ENCODE measurements around the gene PODXL2.

GRCh38 chr3:127652246-127652995 lies 23.4 kb downstream of the PODXL2 start:
- TF ChIP-seq CTCF (IDR thresholded peaks at IDR 0.05; ENCODE audit: insufficient read depth, low read length) (peak; percentile 71), POLR2AphosphoS5 (IDR thresholded peaks at IDR 0.05; ENCODE audit: low read depth) (no peak), GABPA (IDR thresholded peaks at IDR 0.05; ENCODE audit: low read depth) (no peak), REST (IDR thresholded peaks at IDR 0.05; ENCODE audit: insufficient replicate concordance, low read depth) (no peak), SPI1 (IDR thresholded peaks at IDR 0.05; ENCODE audit: borderline replicate concordance, low read depth) (no peak)

Measured in HL-60 (cell line).